Cortex of kidney (tissue), 1 donor: Measurements from ENCODE around the gene TSPYL1.
"Not testable (repeated sequence)": the region's sequence is repeated elsewhere in the genome, so short reads cannot be mapped to it uniquely, and the experiment has no call there.

ENCODE experiments used
- DNase-seq: peaks from one replicate; lab custom pipeline; 2025; lab: John Stamatoyannopoulos, UW

TSPYL1 gene

GRCh38 chr6:116292553-116292952, 12.8 kb upstream of the TSPYL1 start:
- DNase-seq, result no peak

- no peak for DNase-seq
Observed at GRCh38 chr6:116291701-116292396, 12.1 kb upstream of the TSPYL1 start.

- no peak for DNase-seq
Observed at GRCh38 chr6:116290799-116291198, 11.1 kb upstream of the TSPYL1 start.

GRCh38 chr6:116289876-116290275, 10.1 kb upstream of the TSPYL1 start:
- DNase-seq, result no peak

GRCh38 chr6:116287689-116288282, 8.1 kb upstream of the TSPYL1 start:
- no peak for DNase-seq

DNA sequence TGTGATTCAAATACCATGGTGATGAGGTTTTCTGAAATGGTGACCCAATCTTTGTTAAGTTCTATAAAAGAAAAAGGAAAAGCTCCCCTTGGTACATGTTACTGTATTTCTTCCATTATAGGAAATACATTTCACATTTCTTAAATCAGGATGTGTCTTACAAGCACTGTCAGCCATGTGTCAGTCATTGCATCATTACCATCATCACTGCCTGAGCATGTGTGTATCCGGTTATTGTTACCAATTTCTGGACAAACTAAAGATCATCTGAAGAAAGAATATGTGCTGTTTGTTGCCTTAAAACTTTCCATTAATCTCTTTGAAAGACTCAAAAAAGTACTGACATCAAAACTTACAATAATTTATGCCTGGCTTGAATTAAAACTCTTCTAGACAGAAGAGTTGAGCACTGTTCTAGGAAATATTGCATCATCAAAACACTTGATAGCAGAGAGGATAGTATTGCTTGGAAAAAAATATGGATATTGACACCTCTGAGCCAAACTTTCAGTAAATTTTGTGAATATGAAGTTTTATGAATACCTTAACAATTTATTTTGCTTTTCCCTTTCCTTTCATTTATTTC, 7.1 kb upstream of the TSPYL1 start:
- DNase-seq, result no peak

DNA sequence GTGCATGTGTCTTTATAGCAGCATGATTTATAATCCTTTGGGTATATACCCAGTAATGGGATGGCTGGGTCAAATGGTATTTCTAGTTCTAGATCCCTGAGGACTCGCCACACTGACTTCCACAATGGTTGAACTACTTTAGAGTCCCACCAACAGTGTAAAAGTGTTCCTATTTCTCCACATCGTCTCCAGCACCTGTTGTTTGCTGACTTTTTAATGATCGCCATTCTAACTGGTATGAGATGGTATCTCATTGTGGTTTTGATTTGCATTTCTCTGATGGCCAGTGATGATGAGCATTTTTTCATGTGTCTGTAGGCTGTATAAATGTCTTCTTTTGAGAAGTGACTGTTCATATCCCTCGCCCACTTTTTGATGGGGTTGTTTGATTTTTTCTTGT, 5.3 kb upstream of the TSPYL1 start:
- not testable (repeated sequence) for DNase-seq

DNA sequence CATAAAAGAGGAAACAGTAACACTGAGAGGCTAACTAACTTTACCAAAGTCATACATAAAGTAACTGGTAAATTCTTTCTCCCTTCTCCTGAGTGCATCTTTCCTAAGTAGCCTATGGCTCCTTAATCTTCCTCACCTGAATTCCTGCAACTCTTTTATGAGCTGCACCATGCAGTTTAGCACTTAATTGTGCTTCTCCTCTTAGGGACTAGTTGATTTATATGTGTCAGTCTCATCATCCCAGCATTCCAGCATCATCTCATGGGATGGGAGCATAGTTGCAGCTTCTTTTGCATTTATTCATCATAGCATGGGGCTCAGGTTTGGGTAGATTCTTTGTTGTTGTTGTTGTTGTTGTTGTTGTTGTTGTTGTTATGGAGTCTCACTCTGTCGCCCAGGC, 3.5 kb upstream of the TSPYL1 start:
- DNase-seq, result no peak

- no peak for DNase-seq
Observed at GRCh38 chr6:116282698-116283097, 3.0 kb upstream of the TSPYL1 start.

GRCh38 chr6:116280933-116281316, 1.2 kb upstream of the TSPYL1 start:
- no peak for DNase-seq

DNA sequence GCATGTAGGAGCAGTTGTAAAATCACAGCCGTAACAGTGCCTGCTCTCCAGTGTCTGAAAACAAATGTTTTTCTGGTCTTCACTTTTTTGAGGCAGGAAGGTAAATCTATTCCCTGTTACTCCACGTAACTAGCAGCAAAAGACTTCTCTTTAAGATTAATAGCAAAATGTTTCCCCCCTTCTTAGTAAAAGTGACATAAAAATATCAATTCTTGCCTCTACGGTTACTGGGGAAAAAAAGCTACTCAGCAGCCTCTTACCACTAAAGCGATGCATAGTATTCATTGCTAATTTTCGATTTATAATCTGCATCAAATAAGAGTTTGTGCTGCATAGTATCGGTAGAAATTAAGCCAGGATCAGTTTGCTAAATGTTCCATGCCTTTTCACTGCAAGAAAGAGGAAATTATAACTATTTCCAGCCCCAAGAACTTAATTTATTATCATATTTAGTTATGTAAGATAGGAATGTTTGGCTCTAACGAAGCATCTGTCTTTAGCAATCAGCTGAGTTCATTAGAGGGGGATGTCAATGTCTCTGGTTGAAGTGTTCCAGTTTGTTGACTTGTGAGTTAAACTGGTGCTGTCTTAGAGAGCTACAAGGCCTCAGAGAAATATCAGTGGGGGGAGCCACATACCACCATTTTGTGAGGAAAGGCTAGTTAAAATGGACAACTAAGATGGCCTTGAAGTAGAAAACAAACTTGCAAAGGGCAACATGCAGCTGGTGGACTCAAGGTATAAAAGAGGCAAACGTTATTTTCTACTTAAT, 617 bp upstream of the TSPYL1 start:
- no peak for DNase-seq

GRCh38 chr6:116278854-116279231, 887 bp downstream of the TSPYL1 start:
- DNase-seq, result no peak

DNA sequence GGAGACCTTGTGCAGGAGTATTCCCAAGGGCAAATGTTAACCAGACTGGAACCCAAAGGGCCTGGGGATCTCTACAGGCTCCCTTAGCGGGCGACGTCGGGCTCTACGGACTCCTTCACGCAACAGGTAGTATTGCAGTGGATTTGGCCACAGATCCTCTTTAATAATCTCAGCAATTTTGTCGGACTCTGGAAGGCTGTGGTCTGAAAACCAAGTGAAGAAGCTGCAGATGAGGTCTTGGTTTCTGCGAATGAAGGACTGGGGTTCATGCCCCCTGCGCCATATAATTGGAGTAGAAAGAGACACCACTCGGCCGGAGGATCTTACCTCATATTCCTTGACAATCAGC, 1.3 kb downstream of the TSPYL1 start:
- DNase-seq, result no peak

GRCh38 chr6:116277124-116277523, 2.6 kb downstream of the TSPYL1 start:
- DNase-seq, result no peak

GRCh38 chr6:116271149-116271708, 8.5 kb downstream of the TSPYL1 start:
- DNase-seq, result no peak

DNA sequence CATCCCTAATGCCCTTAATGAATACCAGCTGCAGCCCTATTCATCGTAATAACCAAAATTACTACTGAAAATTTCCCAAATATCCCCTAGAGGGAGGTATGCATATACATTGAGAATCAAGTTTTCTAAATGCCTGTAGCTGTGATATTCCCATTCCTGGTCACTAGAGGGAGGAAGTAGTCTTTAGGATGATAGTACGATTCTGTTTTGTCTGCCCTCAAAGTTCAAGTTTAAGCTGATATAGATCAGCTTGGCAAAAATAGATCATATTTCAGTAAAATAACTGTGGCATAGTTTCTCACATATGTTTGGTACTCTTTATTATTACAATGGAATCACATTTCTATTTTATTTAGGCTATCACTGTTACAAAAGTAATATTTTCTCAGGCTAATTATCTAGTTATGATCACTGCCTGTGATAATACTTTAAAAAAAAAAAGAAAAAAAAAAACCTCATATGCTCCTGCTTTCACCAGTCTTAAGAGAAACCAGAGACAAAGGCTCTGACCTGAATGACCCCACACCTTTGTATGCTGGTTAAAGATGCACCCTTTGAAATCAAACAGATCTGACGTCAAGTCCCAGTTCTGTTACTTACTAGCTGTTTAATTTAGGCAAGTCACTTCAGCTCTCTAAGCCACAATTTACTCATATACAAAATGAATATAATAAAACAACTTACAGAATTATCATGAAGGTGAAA, 11.0 kb downstream of the TSPYL1 start:
- no peak for DNase-seq

DNA sequence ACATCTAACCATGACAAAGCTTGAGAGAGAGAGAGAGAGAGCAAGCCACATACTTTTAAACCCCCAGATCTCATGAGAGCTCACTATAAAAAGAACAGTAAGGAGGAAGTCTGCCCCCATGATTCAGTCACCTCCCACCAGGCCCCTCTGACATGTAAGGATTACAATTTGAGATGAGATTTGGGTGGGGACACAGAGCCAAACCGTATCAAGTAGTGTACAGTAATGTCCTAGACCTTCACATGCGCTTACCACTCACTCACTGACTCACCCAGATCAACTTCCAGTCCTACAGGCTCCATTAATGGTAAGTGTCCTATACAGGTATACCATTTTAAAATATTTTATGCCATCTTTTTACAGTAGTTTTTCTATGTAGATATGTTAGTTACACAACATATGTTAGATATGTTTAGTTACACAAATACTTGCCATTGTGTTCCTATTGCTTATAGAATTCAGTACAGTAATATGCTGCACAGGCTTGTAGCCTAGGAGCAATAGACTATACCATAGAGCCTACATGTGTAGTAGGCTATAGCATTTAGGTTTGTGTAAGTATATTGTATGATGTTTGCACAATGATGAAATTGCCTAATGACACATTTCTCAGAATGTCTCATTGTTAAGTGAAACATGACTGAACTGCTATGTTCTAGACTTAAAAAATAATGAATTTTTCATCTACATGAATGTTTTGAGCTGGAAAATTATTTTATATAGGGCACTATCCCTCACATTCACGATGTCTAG, 11.7 kb downstream of the TSPYL1 start:
- DNase-seq, result no peak

- DNase-seq, result no peak
Observed at GRCh38 chr6:116266803-116267202, 12.9 kb downstream of the TSPYL1 start.

GRCh38 chr6:116265041-116265829, 14.5 kb downstream of the TSPYL1 start:
- no peak for DNase-seq

DNA sequence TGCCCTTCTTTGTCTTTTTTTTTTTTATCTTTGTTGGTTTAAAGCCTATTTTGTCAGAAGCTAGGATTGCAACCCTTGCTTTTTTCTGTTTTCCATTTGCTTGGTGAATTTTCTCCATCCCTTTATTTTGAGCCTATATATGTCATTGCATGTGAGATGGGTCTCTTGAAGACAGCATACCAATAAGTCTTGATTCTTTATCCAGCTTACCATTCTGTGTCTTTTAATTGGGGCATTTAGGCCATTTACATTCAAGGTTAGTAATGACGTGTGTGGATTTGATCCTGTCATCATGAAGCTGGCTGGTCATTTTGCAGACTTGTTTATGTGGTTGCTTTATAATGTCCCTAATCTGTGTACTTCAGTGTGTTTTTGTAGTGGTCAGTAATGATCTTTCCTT, 16.4 kb downstream of the TSPYL1 start:
- no peak for DNase-seq

DNA sequence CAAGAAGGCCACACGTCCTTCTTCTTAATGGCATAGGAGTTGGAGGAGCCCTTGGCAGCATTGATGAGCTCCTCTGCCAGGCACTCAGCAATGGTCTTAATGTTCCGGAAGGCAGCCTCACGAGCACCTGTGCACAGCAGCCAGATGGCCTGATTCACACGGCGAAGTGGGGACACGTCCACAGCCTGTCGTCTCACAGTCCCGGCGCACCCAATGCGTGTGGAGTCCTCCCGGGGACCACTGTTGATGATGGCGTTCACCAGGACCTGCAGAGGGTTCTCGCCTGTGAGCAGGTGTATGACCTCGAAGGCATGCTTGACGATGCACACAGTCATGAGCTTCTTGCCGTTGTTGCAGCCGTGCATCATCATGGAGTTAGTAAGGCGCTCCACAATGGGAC, 21.2 kb downstream of the TSPYL1 start:
- no peak for DNase-seq
